HG02852 (cell line): ENCODE data around the gene AMH.

ENCODE experiments used
- ATAC-seq: cut with Tn5 transposase; IDR thresholded peaks from one replicate; pipeline ENCODE4 v1.9.1; 2021; ENCODE audit warnings: mild to moderate bottlenecking, moderate library complexity; ENCODE audit not compliant: unreplicated experiment

The AMH gene

DNA sequence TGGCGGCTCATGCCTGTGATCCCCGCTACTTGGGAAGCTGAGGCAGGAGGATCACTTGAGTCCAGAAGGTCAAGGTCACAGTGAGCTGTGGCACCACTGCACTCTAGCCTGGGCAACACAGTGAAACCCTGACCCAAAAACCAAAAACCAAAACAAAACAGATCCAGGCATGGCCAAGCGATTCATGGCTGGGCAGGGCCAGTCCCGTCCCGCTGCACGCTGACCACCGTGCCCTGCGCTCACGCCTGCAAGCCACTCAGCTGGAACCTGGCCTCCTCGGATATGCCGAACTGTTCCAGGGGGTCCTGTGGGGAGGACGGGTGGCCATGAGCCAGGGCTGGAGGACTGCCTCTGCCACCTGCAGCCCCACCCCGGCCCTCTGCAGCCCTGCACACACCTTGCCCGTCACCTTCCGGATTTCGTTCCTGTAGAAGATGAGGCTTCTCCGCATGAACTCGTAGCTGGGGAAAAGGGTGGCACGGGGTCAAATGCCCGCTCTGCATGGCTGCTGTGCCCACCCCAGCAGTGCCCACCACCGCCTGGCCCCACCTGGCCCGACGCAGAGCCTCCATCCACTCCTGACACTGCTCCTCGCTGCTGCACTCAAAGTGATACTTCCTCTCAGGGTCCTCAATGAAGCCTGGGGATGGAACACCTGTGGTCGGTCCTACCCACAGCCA lies 15.4 kb upstream of the AMH start:
- no peak for ATAC-seq

DNA sequence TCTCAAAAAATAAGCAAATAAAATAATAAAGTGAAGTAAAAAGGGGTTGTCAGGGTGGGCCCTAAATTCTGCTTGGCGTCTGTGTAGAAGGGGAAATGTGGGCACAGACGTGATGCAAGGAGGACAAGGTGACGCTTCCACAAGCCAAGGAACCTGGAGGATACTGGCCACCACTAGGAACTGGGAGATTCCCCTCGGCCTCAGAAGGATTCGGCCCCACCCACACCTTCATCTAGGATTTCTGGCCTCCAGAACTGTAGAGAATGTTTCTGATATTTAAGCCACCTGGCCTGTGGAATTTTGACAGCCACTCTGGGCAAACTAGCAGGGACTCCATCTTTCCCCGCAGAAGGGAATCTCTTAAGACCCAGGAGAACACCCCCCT lies 14.1 kb upstream of the AMH start:
- no peak for ATAC-seq

DNA sequence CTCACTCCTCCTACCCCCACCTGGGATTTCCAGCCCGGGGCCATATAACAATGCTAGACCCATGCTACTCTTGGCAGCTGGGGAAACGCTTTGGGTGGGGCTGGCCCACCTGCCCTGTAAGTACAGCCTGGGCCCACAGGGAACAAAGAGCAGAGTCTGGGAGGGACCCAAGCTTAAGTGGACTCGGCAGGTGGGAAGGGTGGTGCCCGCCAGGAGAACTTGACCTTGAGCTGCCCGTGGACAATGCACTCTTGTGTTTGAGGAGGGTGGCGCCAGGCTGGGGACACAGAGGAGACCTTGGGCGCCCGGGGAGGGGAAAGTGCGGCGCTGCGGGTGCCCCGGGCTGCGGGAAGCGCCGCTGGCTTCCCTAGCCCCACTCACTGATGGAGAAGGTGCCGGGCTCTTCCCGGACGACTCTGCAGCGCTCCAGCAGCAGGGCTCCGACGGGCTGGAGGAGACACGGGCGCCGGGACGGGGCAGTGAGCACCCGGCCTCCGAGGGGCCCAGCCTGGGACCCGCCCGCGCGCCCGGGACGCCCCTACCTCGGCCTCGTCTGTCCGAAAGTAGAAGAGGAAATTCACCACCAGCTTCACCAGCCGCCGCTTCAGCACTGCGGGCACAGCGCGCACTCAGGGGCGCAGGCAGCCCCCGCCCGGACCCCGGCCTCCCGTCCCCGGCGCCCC lies 13.6 kb upstream of the AMH start:
- peak; percentile 8 for ATAC-seq

- peak; percentile 9 for ATAC-seq
Measured at GRCh38 chr19:2236064-2236313, 13.1 kb upstream of the AMH start.

- ATAC-seq = peak; percentile 63
Measured at GRCh38 chr19:2236314-2237050, 12.6 kb upstream of the AMH start, which contains the start of the genes PLEKHJ1 and SF3A2. TSS of gene PLEKHJ1 (minus strand) at chr19:2236329. CDS start at chr19:2236248, 81 bp downstream. TSS of gene SF3A2 (plus strand) at chr19:2236824. CDS start at chr19:2243419, 6,595 bp downstream.

- ATAC-seq = no peak
Measured at GRCh38 chr19:2237051-2237868, 11.9 kb upstream of the AMH start.

- no peak for ATAC-seq
Measured at GRCh38 chr19:2237869-2238153, 11.3 kb upstream of the AMH start.

GRCh38 chr19:2239173-2239572 lies 9.9 kb upstream of the AMH start:
- no peak for ATAC-seq

- ATAC-seq = no peak
Measured at GRCh38 chr19:2239771-2240770, 9.1 kb upstream of the AMH start.

DNA sequence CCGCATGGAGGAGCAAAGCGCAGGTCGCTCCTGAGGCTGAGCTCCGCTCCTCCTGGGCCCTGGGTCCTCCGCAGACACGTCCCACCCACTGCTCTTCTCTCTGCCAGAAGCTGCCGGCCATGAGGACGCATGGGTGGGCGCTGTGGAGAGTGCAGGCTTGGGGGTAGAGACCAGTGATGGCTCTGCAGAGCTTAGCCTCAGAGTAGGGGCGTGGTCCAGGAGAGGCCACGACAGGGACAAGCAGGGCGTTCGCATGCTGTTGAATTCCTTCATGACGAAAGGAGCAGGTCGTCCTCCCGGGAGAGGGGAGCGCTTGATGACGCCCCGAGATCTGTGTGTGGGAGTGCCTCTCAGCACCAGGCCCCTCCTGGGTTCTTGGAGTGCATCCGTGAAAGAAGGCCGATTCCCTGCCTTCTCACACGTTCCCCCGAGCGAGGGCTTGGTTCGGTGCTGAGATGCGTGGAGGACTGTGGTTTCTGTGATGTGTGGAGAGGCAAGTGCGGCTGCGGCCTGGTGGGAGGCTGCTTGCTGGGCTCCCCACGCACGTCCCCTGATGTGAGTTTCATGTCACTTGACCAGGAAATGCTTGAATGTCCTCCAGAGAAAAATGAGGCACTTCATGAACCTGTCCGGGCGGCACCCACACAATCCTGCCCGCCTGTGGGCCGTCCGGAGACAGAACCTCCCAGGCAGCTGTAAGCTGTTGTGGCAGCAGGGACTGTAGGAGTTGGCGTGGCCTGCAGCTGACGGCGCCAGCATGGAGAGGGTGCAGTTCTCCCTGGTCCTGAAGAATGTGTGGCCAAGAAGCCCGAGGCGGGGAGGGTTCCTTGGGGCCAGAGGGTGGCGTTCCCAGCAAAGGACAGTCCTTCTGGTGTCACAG lies 8.0 kb upstream of the AMH start:
- ATAC-seq = no peak

GRCh38 chr19:2242092-2242537 lies 7.0 kb upstream of the AMH start:
- ATAC-seq = no peak

GRCh38 chr19:2242816-2243215 lies 6.3 kb upstream of the AMH start:
- ATAC-seq = no peak

DNA sequence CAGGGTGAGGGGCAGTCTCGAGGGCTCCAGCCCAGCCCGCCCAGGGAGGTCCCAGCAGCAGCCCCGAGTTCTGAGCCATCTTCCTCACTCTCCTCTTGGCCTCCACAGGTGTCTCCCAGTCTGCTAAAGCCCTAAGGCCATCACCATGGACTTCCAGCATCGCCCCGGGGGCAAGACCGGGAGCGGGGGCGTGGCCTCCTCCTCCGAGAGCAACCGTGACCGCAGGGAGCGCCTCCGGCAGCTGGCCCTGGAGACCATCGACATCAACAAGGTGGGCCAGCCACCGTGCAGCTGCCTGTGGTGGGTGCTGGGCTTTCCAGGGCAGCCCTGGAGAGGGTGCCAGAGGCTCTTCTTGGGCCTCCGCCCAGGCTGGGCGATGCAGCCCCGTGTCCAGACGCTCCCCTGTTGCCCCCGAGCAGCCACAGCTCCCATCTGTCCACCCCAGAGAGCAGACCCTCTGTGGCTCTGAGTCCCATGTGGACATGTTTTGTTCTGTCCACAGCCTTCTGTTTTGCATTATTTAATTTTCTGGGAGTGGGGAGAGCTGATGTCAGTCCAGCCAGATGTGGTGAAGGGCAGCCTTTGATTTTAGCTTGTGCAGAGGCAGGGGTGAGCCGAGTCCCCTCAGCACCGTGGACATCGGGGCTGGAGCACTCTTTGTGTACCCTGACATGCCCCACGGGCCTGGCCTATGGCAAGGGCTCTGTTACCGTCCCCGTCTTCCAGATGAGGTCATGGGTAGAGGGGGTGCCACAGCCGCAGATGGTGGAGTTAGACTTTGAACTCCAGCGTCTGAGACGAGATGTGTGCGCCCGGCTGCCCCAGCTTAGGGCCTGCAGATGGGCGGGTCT lies 5.6 kb upstream of the AMH start:
- no peak for ATAC-seq

- no peak for ATAC-seq
Measured at GRCh38 chr19:2244125-2244411, 5.1 kb upstream of the AMH start.

DNA sequence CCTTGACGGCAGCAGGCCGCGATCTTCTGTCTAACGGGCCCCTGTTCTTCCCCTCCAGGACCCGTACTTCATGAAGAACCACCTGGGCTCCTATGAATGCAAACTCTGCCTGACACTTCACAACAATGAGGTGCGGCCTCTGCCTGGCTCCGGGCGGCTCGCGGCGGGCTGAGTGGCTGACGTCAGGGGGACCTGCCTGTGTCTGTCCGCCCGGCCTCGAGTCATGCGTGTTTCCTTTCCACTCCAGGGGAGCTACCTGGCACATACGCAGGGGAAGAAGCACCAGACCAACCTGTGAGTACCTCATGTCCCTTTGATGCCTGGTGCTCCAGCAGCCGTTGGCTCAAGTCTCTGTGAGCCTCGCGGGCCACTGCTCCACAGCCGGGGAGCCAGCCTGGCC lies 4.6 kb upstream of the AMH start:
- ATAC-seq = no peak

GRCh38 chr19:2245273-2245672 lies 3.9 kb upstream of the AMH start:
- no peak for ATAC-seq

GRCh38 chr19:2246014-2246620 lies 3.0 kb upstream of the AMH start:
- no peak for ATAC-seq

GRCh38 chr19:2246801-2247361 lies 2.2 kb upstream of the AMH start:
- ATAC-seq = no peak
